HepG2 (cell line): ENCODE measurements around the gene TAF12. TPM values are rescaled to one million over a fixed set of nuclear protein-coding genes. Genes with fewer than 3 reads are reported as not detected.

Source experiments
- AGO1 ChIP-seq: fragments of 200-400 bp; formaldehyde crosslinking; IDR thresholded peaks from 2 replicates; pipeline ENCODE4 v1.6.1; 2017; ENCODE audit warnings: mild to moderate bottlenecking, low read depth, low read length, moderate library complexity; ENCODE audit not compliant: poor library complexity, severe bottlenecking
- FOXP4 ChIP-seq: sonication (generic); formaldehyde crosslinking; IDR thresholded peaks from 2 replicates; pipeline ENCODE4 v1.4.0; 2020; ENCODE audit warnings: missing genetic modification reagents
- MAZ ChIP-seq, 2 experiments: sonication (generic) in 1 of 2; formaldehyde crosslinking in 1 of 2; IDR thresholded peaks; 2 replicates each; pipeline versions ENCODE4 v1.5.0 to v1.6.1; 2012 to 2020; ENCODE audit warnings: low read depth in 2 of 2, mild to moderate bottlenecking in 2 of 2, borderline replicate concordance in 1 of 2, improper control_type of control experiment in 1 of 2, low read length in 1 of 2, missing genetic modification reagents in 1 of 2, moderate library complexity in 1 of 2
- NAIF1 ChIP-seq: sonication (generic); formaldehyde crosslinking; IDR thresholded peaks from 2 replicates; pipeline ENCODE4 v1.5.0; 2020; ENCODE audit warnings: mild to moderate bottlenecking, missing genetic modification reagents, borderline replicate concordance
- NFE2 ChIP-seq: sonication (generic); formaldehyde crosslinking; IDR thresholded peaks from 2 replicates; pipeline ENCODE4 v1.4.0; 2020; ENCODE audit warnings: missing genetic modification reagents
- NFRKB ChIP-seq: fragments of 450-650 bp; IDR thresholded peaks from 2 replicates; pipeline ENCODE4 v1.6.1; 2017
- RNF219 ChIP-seq: sonication (generic); formaldehyde crosslinking; IDR thresholded peaks from 2 replicates; pipeline ENCODE4 v1.5.0; 2020; ENCODE audit warnings: mild to moderate bottlenecking, missing genetic modification reagents
- SP5 ChIP-seq: IDR thresholded peaks from 2 replicates; pipeline ENCODE4 v1.6.1; 2016; ENCODE audit warnings: low read depth, borderline replicate concordance
- SRSF9 ChIP-seq: fragments of 200-400 bp; formaldehyde crosslinking; IDR thresholded peaks from 2 replicates; pipeline ENCODE4 v1.6.1; 2018; ENCODE audit warnings: borderline replicate concordance, mild to moderate bottlenecking, low read depth, low read length; ENCODE audit not compliant: insufficient read depth, poor library complexity, severe bottlenecking
- TRIM24 ChIP-seq: sonication (generic); formaldehyde crosslinking; IDR thresholded peaks from 2 replicates; pipeline ENCODE4 v1.8.0; 2022; ENCODE audit warnings: mild to moderate bottlenecking, missing genetic modification reagents
- XRCC5 ChIP-seq: fragments of 200-400 bp; formaldehyde crosslinking; optimal IDR thresholded peaks from 2 replicates; pipeline ENCODE3; 2017; ENCODE audit warnings: mild to moderate bottlenecking, low read length
- ZGPAT ChIP-seq: IDR thresholded peaks from 2 replicates; pipeline ENCODE4 v1.6.1; 2016; ENCODE audit warnings: mild to moderate bottlenecking
- ZNF207 ChIP-seq: fragments of 450-650 bp; IDR thresholded peaks from 2 replicates; pipeline ENCODE4 v1.6.1; 2016; ENCODE audit warnings: antibody characterized with exemption, borderline replicate concordance
- ZNF317 ChIP-seq: sonication (generic); formaldehyde crosslinking; IDR thresholded peaks from 2 replicates; pipeline ENCODE4 v1.5.0; 2020; ENCODE audit warnings: mild to moderate bottlenecking, missing genetic modification reagents
- ZNF335 ChIP-seq: sonication (generic); formaldehyde crosslinking; IDR thresholded peaks from 2 replicates; pipeline ENCODE4 v1.4.0; 2020; ENCODE audit warnings: missing genetic modification reagents
- ZNF383 ChIP-seq: sonication (generic); formaldehyde crosslinking; IDR thresholded peaks from 2 replicates; pipeline ENCODE4 v1.4.0; 2020; ENCODE audit warnings: missing genetic modification reagents, mild to moderate bottlenecking, borderline replicate concordance
- ZNF770 ChIP-seq: sonication (generic); formaldehyde crosslinking; IDR thresholded peaks from 2 replicates; pipeline ENCODE4 v1.5.0; 2020; ENCODE audit warnings: mild to moderate bottlenecking, missing genetic modification reagents
- ZNF816 ChIP-seq: sonication (generic); formaldehyde crosslinking; IDR thresholded peaks from 2 replicates; pipeline ENCODE4 v1.8.0; 2022; ENCODE audit warnings: missing genetic modification reagents, mild to moderate bottlenecking, borderline replicate concordance
- ZNF841 ChIP-seq: sonication (generic); formaldehyde crosslinking; IDR thresholded peaks from 2 replicates; pipeline ENCODE4 v1.8.1; 2023; ENCODE audit warnings: missing genetic modification reagents, borderline replicate concordance
- ZSCAN29 ChIP-seq: sonication (generic); formaldehyde crosslinking; conservative IDR thresholded peaks from 2 replicates; pipeline ENCODE4 v1.4.0; 2020; ENCODE audit warnings: mild to moderate bottlenecking, missing genetic modification reagents
- polyA plus RNA-seq, 8 experiments: library from polyadenylated mRNA; depleted of rRNA in 3 of 8; stranded (reverse) in 7 of 8; unstranded in 1 of 8; fragments of >200 nt; fragmentation: Illumina TruSeq in 4 of 8; extraction: Trizol in 4 of 8; gene quantifications; 2 replicates each; pipeline versions ENCODE4 v1.2.1 to v1.2.3, GENCODE V29; 2011 to 2016; ENCODE audit warnings: low read depth in 4 of 8, missing spikeins in 1 of 8, mixed read lengths in 1 of 8; ENCODE audit not compliant: insufficient read depth in 1 of 8
- total RNA-seq, 5 experiments: library from RNA; depleted of rRNA; stranded (reverse); fragments of >200 nt; fragmentation: Illumina TruSeq; extraction: Trizol; gene quantifications; 2 replicates each; pipeline ENCODE4 v1.2.3, GENCODE V29; 2016; ENCODE audit warnings: low read depth in 1 of 5

TAF12 gene
- total and polyA plus RNA-seq, 2 of the 13 experiments (the other 11 are each of a cell fraction or from before 2014, with no cell fraction given) = 16.3 to 17.1 TPM

GRCh38 chr1:28648474-28649198 is 5.8 kb upstream of the TAF12 start, which contains the start of gene RNU11 (continued):
- TF ChIP-seq FOXP4 (CRISPR knock-in tag) = peak; percentile 68
- no peak for TF ChIP-seq TRIM24 (CRISPR knock-in tag)
- TF ChIP-seq SRSF9 = no peak
- TF ChIP-seq MAZ (IDR thresholded peaks at IDR 0.05; ENCODE audit: borderline replicate concordance, low read depth, low read length) = peak; percentile 94
- peak; percentile 90 for TF ChIP-seq MAZ (CRISPR knock-in tag; IDR thresholded peaks at IDR 0.05; ENCODE audit: low read depth)
- TF ChIP-seq ZNF770 (CRISPR knock-in tag) = peak; percentile 58; the same call in 1 of the 2 replicates
- peak; percentile 78; the same call in 1 of the 2 replicates for TF ChIP-seq ZSCAN29 (CRISPR knock-in tag)
- peak; percentile 89 for TF ChIP-seq ZNF335 (CRISPR knock-in tag)
- no peak for TF ChIP-seq ZNF841 (CRISPR knock-in tag)
- TF ChIP-seq ZNF207 = no peak
- 0 out of 2 replicates have a peak, but pooled peaks have one; percentile 80 for TF ChIP-seq ZNF383 (CRISPR knock-in tag)
- TF ChIP-seq NFRKB = no peak
- TF ChIP-seq SP5 (CRISPR knock-in tag) = no peak; the same call in 1 of the 2 replicates
- no peak for TF ChIP-seq AGO1
- peak; percentile 8 for TF ChIP-seq XRCC5
- TF ChIP-seq NFE2 (CRISPR knock-in tag) = peak; percentile 30; the same call in 1 of the 2 replicates
- no peak; the same call in 1 of the 2 replicates for TF ChIP-seq ZNF816
- no peak; the same call in 1 of the 2 replicates for TF ChIP-seq RNF219 (CRISPR knock-in tag)
- TF ChIP-seq ZGPAT = peak; percentile 99
- TF ChIP-seq ZNF317 (CRISPR knock-in tag) = peak; percentile 54; the same call in 1 of the 2 replicates
- TF ChIP-seq NAIF1 = peak; percentile 96
